HG02571 (cell line): ENCODE measurements around the gene C3AR1.
"Not testable (repeated sequence)": the region's sequence is repeated elsewhere in the genome, so short reads cannot be mapped to it uniquely, and the experiment has no call there.

ENCODE experiments used
- ATAC-seq: cut with Tn5 transposase; IDR thresholded peaks from one replicate; pipeline ENCODE4 v1.9.1; 2021; ENCODE audit warnings: mild to moderate bottlenecking, moderate library complexity; ENCODE audit not compliant: unreplicated experiment

C3AR1 gene

GRCh38 chr12:8031017-8031416, 35.1 kb downstream of the C3AR1 start:
- ATAC-seq = not testable (repeated sequence)

- no peak for ATAC-seq
These were observed 36.0 kb downstream of the C3AR1 start for GRCh38 chr12:8030189-8030588.

- ATAC-seq = no peak
These were observed 37.9 kb downstream of the C3AR1 start for GRCh38 chr12:8028267-8028666.

- no peak for ATAC-seq
These were observed 38.3 kb downstream of the C3AR1 start for GRCh38 chr12:8027856-8028255.

GRCh38 chr12:8026291-8026900, 39.8 kb downstream of the C3AR1 start:
- ATAC-seq = peak; percentile 99

GRCh38 chr12:8018666-8019581, 47.2 kb downstream of the C3AR1 start:
- no peak for ATAC-seq

GRCh38 chr12:8018213-8018612, 47.9 kb downstream of the C3AR1 start:
- not testable (repeated sequence) for ATAC-seq

- ATAC-seq = no peak
These were observed 51.3 kb downstream of the C3AR1 start for GRCh38 chr12:8014836-8015235.

GRCh38 chr12:8012651-8013309, 53.4 kb downstream of the C3AR1 start:
- ATAC-seq = no peak

GRCh38 chr12:8011331-8011730, 54.8 kb downstream of the C3AR1 start:
- ATAC-seq = no peak
